Esophagus muscularis mucosa (tissue), 4 donors: Measurements from ENCODE around the gene ANGPTL8. TPM values are rescaled to one million over a fixed set of nuclear protein-coding genes. Genes with fewer than 3 reads are reported as not detected.
A peak's percentile ranks its signal among the peaks of the same experiment; 100 is the strongest.

ENCODE experiments used
- DNase-seq: peaks from one replicate; pipeline ENCODE4 v3.0.0-alpha.2; 2017; ENCODE audit errors: extremely low spot score
- H3K27ac ChIP-seq, 4 donors: fragments of 200-600 bp; sonication (generic); replicated peaks in 1 of 4; 1 replicate in 3 of 4; 2 replicates in 1 of 4; pipeline ENCODE4 v1.5.1; 2016 to 2019; ENCODE audit warnings: mild to moderate bottlenecking in 1 of 4
- H3K27me3 ChIP-seq, 4 donors: fragments of 200-600 bp; sonication (generic); one replicate each; pipeline versions ENCODE4 v1.5.1 to v1.6.0; 2016 to 2019
- H3K36me3 ChIP-seq, 4 donors: fragments of 200-600 bp; sonication (generic); one replicate each; pipeline ENCODE4 v1.5.1; 2016 to 2019
- H3K4me1 ChIP-seq, 4 donors: fragments of 200-600 bp; sonication (generic); one replicate each; pipeline ENCODE4 v1.5.1; 2016 to 2019
- H3K4me3 ChIP-seq, 4 donors: fragments of 200-600 bp; sonication (generic); 1 replicate in 2 of 4; 2 replicates in 2 of 4; pipeline ENCODE4 v1.5.1; 2016 to 2019; ENCODE audit warnings: mild to moderate bottlenecking in 4 of 4, moderate library complexity in 1 of 4
- H3K9me3 ChIP-seq, 4 donors: fragments of 200-600 bp; sonication (generic); 1 replicate in 3 of 4; 2 replicates in 1 of 4; pipeline ENCODE4 v1.5.1; 2016 to 2019
- EP300 ChIP-seq: sonication (generic); formaldehyde crosslinking; IDR thresholded peaks from one replicate; pipeline ENCODE4 v1.6.1; 2017; ENCODE audit warnings: antibody characterized with exemption
- POLR2A ChIP-seq: fragments of 450-650 bp; IDR thresholded peaks from one replicate; pipeline ENCODE4 v1.6.1; 2017; ENCODE audit warnings: antibody characterized with exemption, moderate library complexity, mild to moderate bottlenecking, low read depth
- POLR2AphosphoS5 ChIP-seq, 2 donors: sonication (generic); formaldehyde crosslinking; IDR thresholded peaks; one replicate each; pipeline ENCODE4 v1.6.1; 2017; ENCODE audit warnings: antibody characterized with exemption in 2 of 2
- WGBS: methylation state at CpG from one replicate; pipeline ENCODE4 v1.1.5; 2018; 5-methylcytosine and 5-hydroxymethylcytosine counted together
- intact Hi-C: fragments of 100-400 bp; cut with DNase I; formaldehyde crosslinking; loops from one replicate; pipeline ENCODE4 v1.15.1; 2023
- total RNA-seq, 4 donors: library from RNA; depleted of rRNA; stranded (reverse); fragments of >200 nt; gene quantifications; one replicate each; pipeline versions ENCODE4 v1.1.0 to v1.2.1, GENCODE V29; 2016
- TF ChIP-seq, protein P1 (sequence below), 3 experiments: fragments of 200-600 bp in 2 of 3; fragments of 450-650 bp in 1 of 3; sonication (generic) in 2 of 3; IDR thresholded peaks; one replicate each; pipeline ENCODE4 v1.5.1; 2017 to 2019; ENCODE audit warnings: antibody characterized with exemption in 3 of 3, mild to moderate bottlenecking in 2 of 3, moderate library complexity in 1 of 3

The ANGPTL8 gene
- total RNA-seq, 4 donors from 2014 or later: 2.0 TPM; not detected in 3

- intact Hi-C loops: no loop called here
- Histone ChIP-seq H3K4me3 (no peak overlapping the region), H3K4me1 (peaks cover 39 to 59% (median 55%) of the 10 kb centered on the region in 4 donors), H3K27ac (no peak overlapping the region), H3K36me3 (peaks cover 21 to 69% (median 55%) of the 10 kb centered on the region in 4 donors), H3K9me3 (no peaks in the 10 kb centered on the region), H3K27me3 (no peaks in the 10 kb centered on the region)
- 93% methylated on average over 3 of the region's 4 CpGs for WGBS
- TF ChIP-seq, protein P1, sequence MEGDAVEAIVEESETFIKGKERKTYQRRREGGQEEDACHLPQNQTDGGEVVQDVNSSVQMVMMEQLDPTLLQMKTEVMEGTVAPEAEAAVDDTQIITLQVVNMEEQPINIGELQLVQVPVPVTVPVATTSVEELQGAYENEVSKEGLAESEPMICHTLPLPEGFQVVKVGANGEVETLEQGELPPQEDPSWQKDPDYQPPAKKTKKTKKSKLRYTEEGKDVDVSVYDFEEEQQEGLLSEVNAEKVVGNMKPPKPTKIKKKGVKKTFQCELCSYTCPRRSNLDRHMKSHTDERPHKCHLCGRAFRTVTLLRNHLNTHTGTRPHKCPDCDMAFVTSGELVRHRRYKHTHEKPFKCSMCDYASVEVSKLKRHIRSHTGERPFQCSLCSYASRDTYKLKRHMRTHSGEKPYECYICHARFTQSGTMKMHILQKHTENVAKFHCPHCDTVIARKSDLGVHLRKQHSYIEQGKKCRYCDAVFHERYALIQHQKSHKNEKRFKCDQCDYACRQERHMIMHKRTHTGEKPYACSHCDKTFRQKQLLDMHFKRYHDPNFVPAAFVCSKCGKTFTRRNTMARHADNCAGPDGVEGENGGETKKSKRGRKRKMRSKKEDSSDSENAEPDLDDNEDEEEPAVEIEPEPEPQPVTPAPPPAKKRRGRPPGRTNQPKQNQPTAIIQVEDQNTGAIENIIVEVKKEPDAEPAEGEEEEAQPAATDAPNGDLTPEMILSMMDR (IDR thresholded peaks at IDR 0.05): no peak
- no peak for TF ChIP-seq POLR2AphosphoS5 (IDR thresholded peaks at IDR 0.05)
- no peak for TF ChIP-seq EP300
- TF ChIP-seq POLR2A: no peak
- no peak for DNase-seq
Measured at GRCh38 chr19:11251217-11251616, 11.8 kb downstream of the ANGPTL8 start.

DNA sequence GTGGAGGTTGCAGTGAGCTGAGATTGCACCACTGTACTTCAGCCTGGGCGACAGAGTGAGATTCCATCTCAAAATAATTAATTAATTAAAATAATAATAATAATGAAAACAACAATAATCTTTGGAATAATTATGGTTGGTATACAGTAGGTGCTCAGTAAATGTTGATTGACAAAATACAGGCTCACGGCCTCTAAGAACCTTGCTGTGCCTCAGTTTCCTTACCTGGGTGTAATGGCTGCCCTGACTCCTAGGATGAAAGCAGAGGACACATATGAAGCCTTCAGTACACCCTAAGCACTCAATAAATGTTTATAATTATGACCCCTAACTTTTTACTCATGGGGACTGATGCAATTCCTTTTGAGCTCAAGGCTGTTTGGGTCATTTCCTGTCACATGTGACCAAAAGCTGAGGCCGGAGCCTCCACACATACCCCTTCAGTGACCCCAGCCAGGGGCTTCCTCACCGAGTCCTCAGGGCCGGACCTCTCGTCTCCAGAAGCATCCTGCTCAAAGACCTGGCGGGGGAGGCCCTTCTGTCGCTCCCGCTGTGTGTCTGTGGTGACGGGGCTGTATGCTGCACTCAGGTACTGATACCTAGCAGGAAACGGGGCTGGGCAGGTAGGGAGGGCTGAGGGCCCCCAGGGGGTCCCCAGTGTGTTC lies 12.4 kb downstream of the ANGPTL8 start:
- Histone ChIP-seq H3K4me1 (peaks cover 40 to 58% (median 51%) of the 10 kb centered on the region in 4 donors), H3K27ac (peak overlapping the region in 2 of 4 donors; percentile 47 to 68), H3K36me3 (peaks cover 21 to 64% (median 49%) of the 10 kb centered on the region in 4 donors), H3K4me3 (no peak overlapping the region), H3K27me3 (no peaks in the 10 kb centered on the region), H3K9me3 (no peaks in the 10 kb centered on the region)
- 73% methylated on average over 7 of the region's 11 CpGs for WGBS
- no peak for DNase-seq
- no peak for TF ChIP-seq POLR2AphosphoS5 (IDR thresholded peaks at IDR 0.05)
- intact Hi-C loops: no loop called here

DNA sequence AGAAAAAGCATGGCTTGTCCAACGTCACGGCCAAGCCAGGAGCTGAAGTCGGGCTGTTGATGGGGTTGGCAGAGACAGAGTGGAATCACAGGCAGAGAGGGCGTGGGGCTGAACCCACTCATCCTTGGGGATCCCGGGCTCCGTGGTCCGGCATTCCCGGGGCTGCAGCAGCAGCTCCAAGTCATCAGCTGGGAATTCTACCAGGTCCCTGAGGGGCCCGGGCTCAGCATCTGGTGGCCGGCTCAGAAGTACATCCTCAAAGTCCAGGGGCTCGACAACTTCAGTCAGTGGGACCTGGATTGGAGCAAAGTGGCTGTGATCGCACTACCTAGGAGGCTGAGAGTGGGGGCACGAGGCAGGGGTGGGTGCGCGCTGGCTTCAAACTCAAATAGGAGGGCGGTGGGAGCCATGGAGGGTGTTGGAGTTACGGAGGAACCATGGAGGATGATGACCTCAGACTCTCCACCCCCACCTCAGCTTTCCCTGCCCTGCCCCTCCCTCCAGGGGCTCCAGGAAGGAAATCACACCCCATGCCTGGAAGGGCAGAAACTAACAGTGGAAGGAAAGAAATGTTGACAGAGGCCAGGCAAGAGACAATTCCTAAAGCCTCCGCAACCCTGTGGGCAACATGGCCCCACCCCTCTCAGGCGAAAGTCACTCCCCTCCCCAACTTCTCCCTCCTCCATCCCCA lies 13.4 kb downstream of the ANGPTL8 start:
- H3K27ac ChIP-seq: peak overlapping the region; percentile 47 to 69 (median 64)
- intact Hi-C loops: no loop called here
- peaks cover 21 to 54% (median 44%) of the 10 kb centered on the region in 4 donors for H3K36me3 ChIP-seq
- no peak overlapping the region for H3K4me3 ChIP-seq
- DNase-seq: no peak
- TF ChIP-seq EP300 (no peak), POLR2AphosphoS5 (IDR thresholded peaks at IDR 0.05) (no peak), POLR2A (no peak)
- TF ChIP-seq, protein P1 (IDR thresholded peaks at IDR 0.05): no peak
- H3K4me1 ChIP-seq: peaks cover 34 to 48% (median 41%) of the 10 kb centered on the region in 4 donors
- no peaks in the 10 kb centered on the region for H3K27me3 ChIP-seq
- WGBS: 90% methylated on average over 19 of the region's 19 CpGs
- H3K9me3 ChIP-seq: no peaks in the 10 kb centered on the region

DNA sequence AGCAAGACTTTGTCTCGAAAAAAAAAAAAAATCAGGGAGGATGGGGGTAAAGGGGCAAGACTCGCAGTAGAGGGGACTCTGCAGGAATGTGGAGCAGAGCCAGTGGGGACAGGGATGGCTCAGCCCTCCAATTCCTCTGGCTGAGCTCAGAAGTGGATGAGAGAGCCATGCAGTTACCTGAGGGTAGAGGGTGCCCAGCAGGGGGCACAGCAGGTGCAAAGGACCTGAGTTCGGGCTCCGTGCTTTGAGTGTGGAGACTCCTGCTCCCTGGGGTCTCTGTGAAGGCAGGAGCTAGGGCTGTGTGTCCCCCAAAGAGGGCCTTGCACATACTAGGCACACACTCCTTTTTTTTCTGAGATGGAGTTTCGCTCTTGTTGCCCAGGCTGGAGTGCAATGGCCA lies 15.2 kb downstream of the ANGPTL8 start:
- no peak overlapping the region for H3K27ac ChIP-seq
- WGBS: 88% methylated on average over 5 of the region's 5 CpGs
- no peak for DNase-seq
- H3K36me3 ChIP-seq: peaks cover 21 to 36% (median 31%) of the 10 kb centered on the region in 4 donors
- intact Hi-C loops: no loop called here
- TF ChIP-seq, protein P1 (IDR thresholded peaks at IDR 0.05): no peak
- TF ChIP-seq EP300 (no peak), POLR2A (no peak), POLR2AphosphoS5 (IDR thresholded peaks at IDR 0.05) (no peak)
- H3K27me3 ChIP-seq: no peaks in the 10 kb centered on the region
- peaks cover 25 to 39% (median 33%) of the 10 kb centered on the region in 4 donors for H3K4me1 ChIP-seq
- H3K9me3 ChIP-seq: no peaks in the 10 kb centered on the region
- H3K4me3 ChIP-seq: no peak overlapping the region

DNA sequence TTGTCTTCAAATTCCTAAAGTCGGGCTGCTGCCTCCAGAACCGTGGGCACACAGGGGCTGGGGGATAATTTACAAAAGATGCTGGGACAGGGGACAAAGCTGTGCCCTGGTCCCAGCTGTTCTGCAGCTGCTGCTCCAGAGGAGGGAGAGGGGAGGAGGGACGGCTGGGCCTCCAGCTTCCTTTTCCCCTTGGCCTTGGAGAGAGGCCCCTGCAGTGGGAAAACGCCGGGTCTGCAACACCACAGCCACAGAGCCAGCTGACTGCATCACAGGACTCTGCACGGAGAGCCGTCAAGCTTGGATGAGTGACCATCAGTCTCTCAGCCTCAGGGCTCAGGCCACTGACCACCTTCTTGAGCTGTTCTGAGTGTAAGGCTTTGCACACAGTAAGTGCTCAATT lies 16.8 kb downstream of the ANGPTL8 start:
- no peak overlapping the region for H3K4me3 ChIP-seq
- 33% methylated on average over 7 of the region's 7 CpGs for WGBS
- H3K9me3 ChIP-seq: no peaks in the 10 kb centered on the region
- intact Hi-C loops: no loop called here
- peak overlapping the region; percentile 19 to 48 (median 34) for H3K27ac ChIP-seq
- no peak for DNase-seq
- H3K4me1 ChIP-seq: peaks cover 27 to 40% (median 35%) of the 10 kb centered on the region in 4 donors
- TF ChIP-seq POLR2A (no peak), EP300 (no peak), POLR2AphosphoS5 (IDR thresholded peaks at IDR 0.05) (peak in 1 of 2 donors; percentile 22)
- TF ChIP-seq, protein P1 (IDR thresholded peaks at IDR 0.05): no peak
- no peaks in the 10 kb centered on the region for H3K27me3 ChIP-seq
- H3K36me3 ChIP-seq: peaks cover 10 to 20% (median 17%) of the 10 kb centered on the region in 4 donors
